GM12872 (cell line): ENCODE measurements around the gene DIS3L2.

Experiments used
- TF ChIP-seq, protein P1 (sequence below): IDR thresholded peaks from 3 replicates; pipeline ENCODE4 v1.5.1; 2011; ENCODE audit warnings: low read depth, mild to moderate bottlenecking, low read length, moderate library complexity; ENCODE audit not compliant: insufficient read depth

The DIS3L2 gene

DNA sequence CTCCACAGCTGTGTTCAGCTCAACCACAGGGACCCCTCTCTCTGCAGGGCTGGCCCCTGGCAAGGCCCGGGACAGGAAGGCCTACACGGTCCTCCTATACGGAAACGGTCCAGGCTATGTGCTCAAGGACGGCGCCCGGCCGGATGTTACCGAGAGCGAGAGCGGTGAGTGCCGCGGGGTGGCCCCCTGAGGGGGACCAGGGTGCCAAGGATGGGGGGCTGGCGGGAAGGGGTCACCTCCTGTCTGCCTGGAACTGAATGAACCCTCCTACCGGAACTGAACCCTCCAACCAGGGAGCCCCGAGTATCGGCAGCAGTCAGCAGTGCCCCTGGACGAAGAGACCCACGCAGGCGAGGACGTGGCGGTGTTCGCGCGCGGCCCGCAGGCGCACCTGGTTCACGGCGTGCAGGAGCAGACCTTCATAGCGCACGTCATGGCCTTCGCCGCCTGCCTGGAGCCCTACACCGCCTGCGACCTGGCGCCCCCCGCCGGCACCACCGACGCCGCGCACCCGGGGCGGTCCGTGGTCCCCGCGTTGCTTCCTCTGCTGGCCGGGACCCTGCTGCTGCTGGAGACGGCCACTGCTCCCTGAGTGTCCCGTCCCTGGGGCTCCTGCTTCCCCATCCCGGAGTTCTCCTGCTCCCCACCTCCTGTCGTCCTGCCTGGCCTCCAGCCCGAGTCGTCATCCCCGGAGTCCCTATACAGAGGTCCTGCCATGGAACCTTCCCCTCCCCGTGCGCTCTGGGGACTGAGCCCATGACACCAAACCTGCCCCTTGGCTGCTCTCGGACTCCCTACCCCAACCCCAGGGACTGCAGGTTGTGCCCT, 419.9 kb downstream of the DIS3L2 start:
- TF ChIP-seq, protein P1, sequence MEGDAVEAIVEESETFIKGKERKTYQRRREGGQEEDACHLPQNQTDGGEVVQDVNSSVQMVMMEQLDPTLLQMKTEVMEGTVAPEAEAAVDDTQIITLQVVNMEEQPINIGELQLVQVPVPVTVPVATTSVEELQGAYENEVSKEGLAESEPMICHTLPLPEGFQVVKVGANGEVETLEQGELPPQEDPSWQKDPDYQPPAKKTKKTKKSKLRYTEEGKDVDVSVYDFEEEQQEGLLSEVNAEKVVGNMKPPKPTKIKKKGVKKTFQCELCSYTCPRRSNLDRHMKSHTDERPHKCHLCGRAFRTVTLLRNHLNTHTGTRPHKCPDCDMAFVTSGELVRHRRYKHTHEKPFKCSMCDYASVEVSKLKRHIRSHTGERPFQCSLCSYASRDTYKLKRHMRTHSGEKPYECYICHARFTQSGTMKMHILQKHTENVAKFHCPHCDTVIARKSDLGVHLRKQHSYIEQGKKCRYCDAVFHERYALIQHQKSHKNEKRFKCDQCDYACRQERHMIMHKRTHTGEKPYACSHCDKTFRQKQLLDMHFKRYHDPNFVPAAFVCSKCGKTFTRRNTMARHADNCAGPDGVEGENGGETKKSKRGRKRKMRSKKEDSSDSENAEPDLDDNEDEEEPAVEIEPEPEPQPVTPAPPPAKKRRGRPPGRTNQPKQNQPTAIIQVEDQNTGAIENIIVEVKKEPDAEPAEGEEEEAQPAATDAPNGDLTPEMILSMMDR: 0 out of 3 replicates have a peak, but pooled peaks have one; percentile 10

DNA sequence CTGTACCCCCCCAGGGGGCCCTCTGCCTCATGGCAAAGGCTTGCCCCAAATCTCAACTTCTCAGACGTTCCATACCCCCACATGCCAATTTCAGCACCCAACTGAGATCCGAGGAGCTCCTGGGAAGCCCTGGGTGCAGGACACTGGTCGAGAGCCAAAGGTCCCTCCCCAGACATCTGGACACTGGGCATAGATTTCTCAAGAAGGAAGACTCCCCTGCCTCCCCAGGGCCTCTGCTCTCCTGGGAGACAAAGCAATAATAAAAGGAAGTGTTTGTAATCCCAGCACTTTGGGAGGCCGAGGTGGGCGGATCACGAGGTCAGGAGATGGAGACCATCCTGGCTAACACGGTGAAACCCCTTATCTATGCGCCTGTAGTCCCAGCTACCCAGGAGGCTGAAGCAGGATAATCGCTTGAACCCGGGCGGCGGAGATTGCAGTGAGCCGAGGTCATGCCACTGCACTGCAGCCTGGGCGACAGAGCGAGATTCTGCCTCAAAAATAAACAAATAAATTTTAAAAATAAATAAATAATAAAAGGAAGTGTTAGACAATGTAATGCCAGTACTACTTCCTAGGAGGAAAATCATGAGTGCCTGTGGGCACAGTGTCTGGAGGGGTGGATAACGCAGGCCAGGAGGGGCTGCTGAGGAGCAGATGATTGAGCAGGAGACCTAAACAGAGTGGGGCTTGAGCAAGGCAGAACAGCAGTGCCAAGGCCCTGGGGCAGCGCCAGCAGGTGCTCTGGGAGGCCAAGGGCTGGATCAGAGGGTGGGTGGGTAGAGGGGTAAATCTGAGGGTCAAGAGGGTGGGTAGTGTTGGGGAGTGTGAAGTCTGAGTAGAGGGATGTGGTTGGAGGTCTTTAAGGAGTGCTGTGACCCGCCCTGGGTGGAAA, 421.1 kb downstream of the DIS3L2 start:
- TF ChIP-seq, protein P1: no peak

DNA sequence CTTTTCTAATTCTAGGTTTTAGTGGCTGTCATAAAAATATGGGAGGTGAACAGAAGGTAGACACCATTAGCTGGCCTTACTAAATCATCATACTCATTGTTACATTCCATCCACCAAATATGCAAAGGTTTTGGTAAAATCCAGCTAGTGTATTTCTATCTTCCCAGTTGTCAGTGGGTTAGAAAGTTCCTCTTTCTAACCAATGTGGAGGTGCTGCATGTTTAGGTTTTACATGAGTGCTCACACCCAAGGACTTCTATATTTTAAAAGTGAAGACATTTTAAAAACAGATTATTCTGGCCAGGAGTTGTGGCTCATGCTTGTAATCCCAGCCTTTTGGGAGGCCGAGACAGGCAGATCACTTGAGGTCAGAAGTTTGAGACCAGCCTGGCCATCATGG, 423.0 kb downstream of the DIS3L2 start:
- TF ChIP-seq, protein P1: no peak

DNA sequence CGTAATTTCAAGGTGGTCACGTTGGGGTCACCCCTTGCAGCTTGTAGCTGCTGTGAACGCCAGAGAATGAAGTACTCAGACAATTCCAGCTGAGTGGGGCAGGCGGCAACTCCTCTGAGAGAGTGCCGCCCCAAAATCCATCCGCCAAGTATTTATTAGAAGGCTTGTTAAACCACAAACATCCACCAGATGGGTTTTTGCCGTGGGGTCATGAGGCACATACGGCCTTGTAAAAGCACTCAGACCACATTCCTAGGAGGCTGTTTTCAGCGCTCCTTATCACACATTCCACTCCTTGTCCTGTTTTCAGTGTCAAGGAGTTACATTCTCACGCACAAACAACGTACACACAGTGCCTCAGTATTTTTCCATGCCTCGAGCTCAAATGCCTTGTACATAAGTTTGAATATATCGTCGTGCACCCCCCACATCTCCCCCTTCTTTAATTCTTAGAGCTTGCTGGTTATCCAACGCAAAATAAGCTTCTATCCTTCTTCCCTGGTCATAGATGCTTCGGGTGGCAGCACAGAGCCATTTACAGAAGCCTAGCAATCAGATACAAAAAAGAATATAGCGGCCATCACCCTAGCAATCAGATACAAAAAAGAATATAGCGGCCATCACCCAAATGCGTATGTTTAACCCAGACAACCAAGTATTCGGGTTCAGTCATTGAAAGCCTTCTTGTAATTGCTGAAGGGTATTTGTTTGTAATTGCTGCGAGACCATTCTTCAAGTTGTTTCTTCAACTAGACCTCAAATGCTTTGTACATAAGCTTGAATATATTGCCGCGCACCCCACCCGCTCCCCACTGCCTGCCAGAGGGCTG, 424.4 kb downstream of the DIS3L2 start:
- TF ChIP-seq, protein P1: no peak

DNA sequence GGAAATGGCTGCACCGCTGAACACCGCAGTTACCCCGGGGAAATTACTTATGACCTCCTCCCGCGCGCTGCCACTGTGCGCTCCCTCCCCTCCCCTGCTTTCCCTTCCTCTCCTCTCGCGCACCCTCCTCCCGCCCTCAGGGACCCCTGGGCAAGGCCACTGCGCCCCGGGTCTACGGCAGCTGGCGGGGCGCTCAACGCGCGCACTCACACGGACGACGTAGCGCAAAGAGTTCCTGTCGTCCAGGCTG, 424.9 kb downstream of the DIS3L2 start:
- TF ChIP-seq, protein P1: no peak
